ENCODE results near the gene ZNFX1. TPM values are rescaled to one million over a fixed set of nuclear protein-coding genes. Genes with fewer than 3 reads are reported as not detected.
"Not testable (repeated sequence)": the region's sequence is repeated elsewhere in the genome, so short reads cannot be mapped to it uniquely, and the experiment has no call there.

The ZNFX1 gene
- total RNA-seq, 1 donor from 2014 or later: 46.2 TPM

GRCh38 chr20:49216991-49217578, 60.8 kb downstream of the ZNFX1 start:
- peak; percentile 96 for DNase-seq (ENCODE audit: low spot score)

- no peak for DNase-seq (ENCODE audit: low spot score)
Observed at GRCh38 chr20:49215232-49215631, 62.6 kb downstream of the ZNFX1 start.

GRCh38 chr20:49214571-49214970, 63.3 kb downstream of the ZNFX1 start:
- no peak for DNase-seq (ENCODE audit: low spot score)

GRCh38 chr20:49210757-49211110, 67.1 kb downstream of the ZNFX1 start:
- no peak for DNase-seq (ENCODE audit: low spot score)

GRCh38 chr20:49210101-49210756, 67.6 kb downstream of the ZNFX1 start:
- no peak for DNase-seq (ENCODE audit: low spot score)

GRCh38 chr20:49207076-49207475, 70.8 kb downstream of the ZNFX1 start:
- DNase-seq (ENCODE audit: low spot score): no peak

GRCh38 chr20:49203746-49204145, 74.1 kb downstream of the ZNFX1 start:
- DNase-seq (ENCODE audit: low spot score): no peak

- no peak for DNase-seq (ENCODE audit: low spot score)
Observed at GRCh38 chr20:49203011-49203410, 74.8 kb downstream of the ZNFX1 start.

GRCh38 chr20:49199729-49200293, 78.0 kb downstream of the ZNFX1 start:
- no peak for DNase-seq (ENCODE audit: low spot score)

- not testable (repeated sequence) for DNase-seq (ENCODE audit: low spot score)
Observed at GRCh38 chr20:49192944-49193518, 84.8 kb downstream of the ZNFX1 start.

Other genes with a start within 250 kb of the ZNFX1 start
- gene CSE1L, start 231.7 kb downstream of the ZNFX1 start, total RNA-seq: 62.3 TPM
- 88.1 TPM for gene STAU1, start 89.7 kb downstream of the ZNFX1 start, total RNA-seq
- gene DDX27, start 58.6 kb downstream of the ZNFX1 start, total RNA-seq: 33.2 TPM
- gene KCNB1, start 204.6 kb upstream of the ZNFX1 start, total RNA-seq: 1.6 TPM

Data from ureter (tissue), 1 donor.